ENCODE results near the gene ATXN2L.

Gene ATXN2L

DNA sequence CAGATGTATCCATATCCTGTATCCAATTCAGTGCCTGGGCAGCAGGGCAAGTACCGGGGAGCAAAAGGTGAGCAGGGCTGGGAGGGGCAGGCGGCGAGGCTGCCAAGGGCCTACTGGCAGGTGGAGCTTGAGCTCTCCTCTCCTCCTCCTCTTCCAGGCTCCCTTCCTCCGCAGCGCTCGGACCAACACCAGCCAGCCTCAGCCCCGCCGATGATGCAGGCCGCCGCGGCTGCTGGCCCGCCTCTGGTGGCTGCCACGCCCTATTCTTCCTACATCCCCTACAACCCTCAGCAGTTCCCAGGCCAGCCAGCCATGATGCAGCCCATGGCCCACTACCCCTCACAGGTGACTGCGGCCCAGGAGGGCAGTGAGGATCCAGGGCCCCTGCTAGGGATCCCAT, 11.6 kb downstream of the ATXN2L start:
- no peak overlapping the region for H3K4me3 ChIP-seq (ENCODE audit: low read length)
- no peak for TF ChIP-seq ZNF274 (IDR thresholded peaks at IDR 0.05; ENCODE audit: low read depth, low read length)

DNA sequence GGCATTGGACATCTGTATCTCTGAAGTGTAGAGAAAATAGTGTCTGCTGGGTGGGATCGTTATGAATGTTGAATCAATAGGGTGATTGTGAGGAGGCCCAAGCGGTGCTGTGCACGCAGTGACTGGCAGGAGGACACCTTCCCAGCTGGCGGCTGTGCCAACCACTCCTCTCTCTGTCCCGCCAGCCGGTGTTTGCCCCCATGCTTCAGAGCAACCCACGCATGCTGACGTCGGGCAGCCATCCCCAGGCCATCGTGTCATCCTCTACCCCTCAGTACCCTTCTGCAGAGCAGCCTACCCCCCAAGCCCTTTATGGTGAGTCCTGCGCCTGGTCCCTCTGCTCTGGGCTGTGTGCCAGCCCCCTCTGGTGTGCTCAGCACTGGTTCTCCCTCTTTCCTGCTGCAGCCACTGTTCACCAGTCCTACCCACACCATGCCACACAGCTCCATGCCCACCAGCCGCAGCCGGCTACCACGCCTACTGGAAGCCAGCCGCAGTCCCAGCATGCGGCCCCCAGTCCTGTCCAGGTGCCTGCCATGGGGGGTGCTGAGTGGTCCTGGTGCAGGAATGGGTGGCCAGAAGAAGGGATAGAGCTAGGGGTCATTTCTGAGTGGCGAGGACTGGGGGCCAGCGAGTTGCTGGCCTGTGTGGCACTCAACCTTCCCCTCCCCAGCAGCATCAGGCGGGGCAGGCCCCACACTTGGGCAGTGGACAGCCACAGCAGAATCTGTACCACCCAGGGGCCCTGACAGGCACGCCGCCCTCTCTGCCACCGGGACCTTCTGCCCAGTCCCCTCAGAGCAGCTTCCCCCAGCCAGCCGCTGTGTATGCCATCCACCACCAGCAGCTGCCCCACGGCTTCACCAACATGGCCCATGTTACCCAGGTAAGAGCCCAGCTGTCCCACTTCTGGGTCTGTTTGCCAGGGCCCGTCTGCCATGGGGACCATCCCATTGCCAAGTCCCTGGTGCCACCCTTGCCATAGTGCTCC, 12.4 kb downstream of the ATXN2L start:
- TF ChIP-seq ZNF274 (IDR thresholded peaks at IDR 0.05; ENCODE audit: low read depth, low read length): no peak
- H3K4me3 ChIP-seq (ENCODE audit: low read length): no peak overlapping the region

DNA sequence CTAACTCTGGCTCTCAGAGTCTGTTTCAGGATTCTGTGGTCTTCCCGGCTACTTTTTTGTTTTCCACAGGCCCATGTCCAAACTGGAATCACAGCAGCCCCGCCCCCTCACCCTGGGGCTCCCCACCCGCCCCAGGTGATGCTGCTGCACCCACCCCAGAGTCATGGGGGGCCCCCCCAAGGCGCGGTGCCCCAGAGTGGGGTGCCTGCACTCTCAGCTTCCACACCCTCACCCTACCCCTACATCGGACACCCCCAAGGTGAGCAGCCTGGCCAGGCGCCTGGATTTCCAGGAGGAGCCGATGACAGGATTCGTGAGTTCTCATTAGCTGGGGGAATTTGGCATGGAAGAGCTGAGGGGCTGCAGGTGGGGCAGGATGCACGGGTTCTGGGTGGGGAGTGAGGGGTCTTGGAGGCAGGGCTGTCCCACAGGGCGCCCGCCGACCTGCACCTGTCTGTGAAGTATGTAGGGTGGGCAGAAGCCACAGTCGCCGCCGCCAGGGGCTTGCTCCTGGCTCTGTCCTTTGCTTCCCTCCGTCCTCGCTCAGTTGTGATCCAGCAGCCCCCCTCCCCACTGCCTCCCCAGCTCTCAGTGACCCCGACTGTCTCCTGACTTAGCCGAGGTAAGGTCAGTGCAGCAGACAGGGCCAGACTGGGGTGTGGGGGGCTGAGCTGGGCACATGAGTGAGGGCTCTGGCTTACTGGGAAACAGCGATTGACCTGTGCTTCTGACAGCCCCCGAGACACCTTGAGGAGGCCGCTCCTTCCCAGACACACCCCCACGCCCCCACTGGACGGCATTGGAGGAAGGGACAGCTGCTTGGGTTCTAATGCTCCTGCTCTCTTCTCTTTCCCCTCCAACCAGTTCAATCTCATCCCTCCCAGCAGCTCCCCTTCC, 13.3 kb downstream of the ATXN2L start:
- H3K4me3 ChIP-seq (ENCODE audit: low read length): no peak overlapping the region
- no peak for TF ChIP-seq ZNF274 (IDR thresholded peaks at IDR 0.05; ENCODE audit: low read depth, low read length)

- TF ChIP-seq ZNF274 (IDR thresholded peaks at IDR 0.05; ENCODE audit: low read depth, low read length): no peak
- no peak overlapping the region for H3K4me3 ChIP-seq (ENCODE audit: low read length)
Measured at GRCh38 chr16:28836761-28837064, 13.9 kb downstream of the ATXN2L start.

GRCh38 chr16:28837672-28838557, 15.1 kb downstream of the ATXN2L start:
- TF ChIP-seq ZNF274 (IDR thresholded peaks at IDR 0.05; ENCODE audit: low read depth, low read length): no peak
- no peak overlapping the region for H3K4me3 ChIP-seq (ENCODE audit: low read length)

DNA sequence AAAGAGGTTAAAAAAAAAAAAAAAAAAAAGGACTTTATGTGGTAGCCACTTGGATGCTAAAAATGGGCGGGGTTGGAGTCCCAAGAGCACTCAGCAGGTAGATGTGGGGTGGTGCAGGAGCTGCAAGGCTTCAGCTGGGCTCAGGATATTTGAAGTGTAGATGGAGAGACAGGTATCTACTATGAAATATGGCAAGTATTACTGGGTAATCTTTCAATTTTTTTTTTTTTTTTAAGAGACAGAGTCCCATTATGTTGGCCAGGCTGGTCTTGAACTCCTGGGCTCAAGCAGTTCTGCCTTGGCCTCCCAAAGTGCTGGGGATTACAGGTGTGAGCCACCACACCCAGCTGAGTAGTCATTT, 15.7 kb downstream of the ATXN2L start:
- TF ChIP-seq ZNF274 (IDR thresholded peaks at IDR 0.05; ENCODE audit: low read depth, low read length): no peak
- no peak overlapping the region for H3K4me3 ChIP-seq (ENCODE audit: low read length)

GRCh38 chr16:28839004-28839639, 16.3 kb downstream of the ATXN2L start:
- TF ChIP-seq ZNF274 (IDR thresholded peaks at IDR 0.05; ENCODE audit: low read depth, low read length): no peak

GRCh38 chr16:28839899-28840298, 17.1 kb downstream of the ATXN2L start:
- H3K4me3 ChIP-seq (ENCODE audit: low read length): no peak overlapping the region
- no peak for TF ChIP-seq ZNF274 (IDR thresholded peaks at IDR 0.05; ENCODE audit: low read depth, low read length)

More at GRCh38 chr16:28839004-28839639, 16.3 kb downstream of the ATXN2L start:
- no peak overlapping the region for H3K4me3 ChIP-seq (ENCODE audit: low read length)

DNA sequence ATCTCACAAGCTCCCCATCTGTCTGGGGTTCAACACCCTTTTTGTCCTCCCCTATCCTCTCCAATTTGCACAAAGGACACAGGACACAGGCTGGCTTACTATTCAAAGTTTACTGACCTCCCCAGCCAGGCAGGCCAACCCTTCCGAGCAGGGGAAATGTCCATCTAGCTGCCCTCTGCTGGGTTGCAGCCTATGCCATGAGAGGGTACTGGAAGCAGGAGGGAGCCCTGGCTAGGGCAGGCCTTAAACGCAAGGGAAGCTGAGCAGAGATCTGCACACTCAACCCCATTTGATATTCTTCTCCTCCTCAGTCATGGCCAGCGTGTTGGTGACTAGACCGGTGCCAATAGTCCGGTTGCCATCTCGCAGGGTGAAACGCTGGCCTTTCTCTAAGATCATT, 19.9 kb downstream of the ATXN2L start:
- H3K4me3 ChIP-seq (ENCODE audit: low read length): no peak overlapping the region
- TF ChIP-seq ZNF274 (IDR thresholded peaks at IDR 0.05; ENCODE audit: low read depth, low read length): no peak

DNA sequence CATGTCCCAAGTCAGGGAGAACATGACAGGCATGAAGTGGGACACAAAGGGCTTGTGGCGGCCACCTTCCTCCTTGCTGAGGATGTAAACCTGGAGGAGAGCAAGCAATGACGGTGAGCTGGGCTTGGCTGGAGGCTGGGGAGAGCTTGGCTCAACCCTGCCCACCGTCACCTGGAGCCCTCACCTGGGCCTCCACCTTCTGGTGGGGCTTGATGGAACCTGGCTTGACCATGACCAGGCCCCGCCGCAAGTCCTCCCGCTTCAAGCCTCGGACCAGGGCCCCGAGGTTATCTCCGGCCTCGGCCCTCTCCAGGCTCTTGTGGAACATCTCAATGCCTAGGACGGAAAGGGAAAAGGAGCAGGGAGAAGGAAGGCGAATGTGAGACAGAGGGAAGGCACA, 21.0 kb downstream of the ATXN2L start:
- TF ChIP-seq ZNF274 (IDR thresholded peaks at IDR 0.05; ENCODE audit: low read depth, low read length): no peak
- no peak overlapping the region for H3K4me3 ChIP-seq (ENCODE audit: low read length)

DNA sequence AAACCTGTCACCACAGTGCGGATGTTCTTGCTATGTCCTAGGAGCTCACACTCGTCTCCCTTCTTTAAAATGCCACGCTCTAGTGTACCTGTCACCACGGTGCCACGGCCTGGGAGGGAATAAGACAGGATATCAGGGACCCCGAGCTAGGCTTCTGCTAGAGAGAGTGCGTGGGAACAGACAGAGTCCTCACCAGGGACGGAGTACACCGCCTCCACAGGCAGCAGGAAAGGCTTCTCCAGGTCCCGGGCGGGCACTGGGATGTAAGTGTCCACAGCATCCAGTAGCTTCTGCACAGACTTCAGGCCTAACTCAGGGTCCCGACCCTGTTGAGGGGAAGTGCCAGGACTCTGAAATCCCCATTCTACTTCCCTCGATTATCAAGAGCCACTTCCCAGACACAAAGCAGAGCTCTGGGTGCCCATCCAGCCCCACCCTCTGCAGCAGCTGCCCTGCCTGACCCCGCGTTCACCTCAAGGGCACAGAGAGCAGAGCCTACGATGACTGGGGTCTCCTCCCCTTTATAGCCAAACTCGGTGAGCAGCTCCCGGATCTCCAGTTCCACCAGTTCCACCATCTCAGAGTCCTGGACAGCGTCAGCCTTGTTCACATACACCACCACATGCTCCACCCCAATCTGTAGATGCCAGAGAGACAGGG, 21.6 kb downstream of the ATXN2L start:
- H3K4me3 ChIP-seq (ENCODE audit: low read length): no peak overlapping the region
- no peak for TF ChIP-seq ZNF274 (IDR thresholded peaks at IDR 0.05; ENCODE audit: low read depth, low read length)

- TF ChIP-seq ZNF274 (IDR thresholded peaks at IDR 0.05; ENCODE audit: low read depth, low read length): no peak
- peak overlapping the region; percentile 84 for H3K4me3 ChIP-seq (ENCODE audit: low read length)
Measured at GRCh38 chr16:28845293-28845692, 22.5 kb downstream of the ATXN2L start.

- no peak for TF ChIP-seq ZNF274 (IDR thresholded peaks at IDR 0.05; ENCODE audit: low read depth, low read length)
- peak overlapping the region; percentile 84 for H3K4me3 ChIP-seq (ENCODE audit: low read length)
Measured at GRCh38 chr16:28845761-28846079, 22.9 kb downstream of the ATXN2L start.
